Stimulated activated naive B cell treated with anti-CD40 and anti-IgM and Interleukin-4, amounts not matched to agents 10 μg/mL and 1 μg/mL and 100 μg/mL, for 72 hours (primary cell): Measurements from ENCODE around the gene MEMO1.
A peak's percentile ranks its signal among the peaks of the same experiment; 100 is the strongest.
"Not testable (repeated sequence)": the region's sequence is repeated elsewhere in the genome, so short reads cannot be mapped to it uniquely, and the experiment has no call there.

Source experiments
- ATAC-seq, 2 donors: fragments of 150-1000 bp; cut with Tn5 transposase; replicated peaks; 2 replicates each; pipeline ENCODE4 v1.10.0; 2021; ENCODE audit warnings: moderate library complexity in 1 of 2
- DNase-seq: peaks from one replicate; pipeline ENCODE4 v3.0.0; 2021
- H3K27ac Mint-ChIP-seq: one replicate; pipeline ENCODE4 v1.8.0; 2022; ENCODE audit warnings: mild to moderate bottlenecking, mixed read lengths
- H3K27me3 Mint-ChIP-seq, 2 donors: one replicate each; pipeline ENCODE4 v1.8.0; 2022; ENCODE audit warnings: mixed read lengths in 2 of 2
- H3K36me3 Mint-ChIP-seq, 2 donors: one replicate each; pipeline ENCODE4 v1.8.0; 2022; ENCODE audit warnings: mixed read lengths in 2 of 2, mild to moderate bottlenecking in 1 of 2
- H3K4me1 Mint-ChIP-seq, 2 donors: one replicate each; pipeline ENCODE4 v1.8.0; 2022; ENCODE audit warnings: mixed read lengths in 2 of 2, mild to moderate bottlenecking in 1 of 2
- H3K4me3 Mint-ChIP-seq, 2 donors: one replicate each; pipeline ENCODE4 v1.8.0; 2022; ENCODE audit warnings: mild to moderate bottlenecking in 2 of 2, mixed read lengths in 2 of 2, moderate library complexity in 1 of 2
- H3K9me3 Mint-ChIP-seq, 2 donors: one replicate each; pipeline ENCODE4 v1.8.0; 2022; ENCODE audit warnings: mixed read lengths in 2 of 2, mild to moderate bottlenecking in 1 of 2

The MEMO1 gene

GRCh38 chr2:31983762-31984467 lies 26.9 kb downstream of the MEMO1 start:
- no peak for ATAC-seq
- H3K4me1 Mint-ChIP-seq = peaks cover 19 to 39% of the 10 kb centered on the region in 2 donors

GRCh38 chr2:31980674-31981356 lies 30.0 kb downstream of the MEMO1 start:
- Mint-ChIP-seq H3K9me3 (peaks cover 0 to 2% of the 10 kb centered on the region in 2 donors), H3K27ac (peak overlapping the region; percentile 87), H3K36me3 (peaks cover 13 to 21% of the 10 kb centered on the region in 2 donors), H3K27me3 (no peaks in the 10 kb centered on the region), H3K4me1 (peaks cover 18 to 41% of the 10 kb centered on the region in 2 donors), H3K4me3 (peak overlapping the region; percentile 4 to 64)
- peak; percentile 100 for ATAC-seq
- DNase-seq = no peak

More at GRCh38 chr2:31983762-31984467, 26.9 kb downstream of the MEMO1 start:
- no peak for DNase-seq
- H3K27me3 Mint-ChIP-seq = no peaks in the 10 kb centered on the region
- H3K4me3 Mint-ChIP-seq = no peak overlapping the region
- H3K36me3 Mint-ChIP-seq = peaks cover 16 to 19% of the 10 kb centered on the region in 2 donors
- peak overlapping the region; percentile 3 for H3K27ac Mint-ChIP-seq
- H3K9me3 Mint-ChIP-seq = peaks cover 0 to under 1% of the 10 kb centered on the region in 2 donors

GRCh38 chr2:31979956-31980355 lies 30.9 kb downstream of the MEMO1 start:
- Mint-ChIP-seq H3K27ac (no peak overlapping the region), H3K9me3 (peaks cover 0 to 2% of the 10 kb centered on the region in 2 donors), H3K36me3 (peaks cover 13 to 21% of the 10 kb centered on the region in 2 donors), H3K27me3 (no peaks in the 10 kb centered on the region), H3K4me1 (peaks cover 18 to 41% of the 10 kb centered on the region in 2 donors), H3K4me3 (no peak overlapping the region)
- no peak for ATAC-seq
- no peak for DNase-seq

- ATAC-seq = no peak
- peaks cover 18 to 40% of the 10 kb centered on the region in 2 donors for H3K4me1 Mint-ChIP-seq
- H3K9me3 Mint-ChIP-seq = peaks cover 0 to 2% of the 10 kb centered on the region in 2 donors
- H3K27me3 Mint-ChIP-seq = no peaks in the 10 kb centered on the region
- peaks cover 5 to 14% of the 10 kb centered on the region in 2 donors for H3K36me3 Mint-ChIP-seq
- H3K27ac Mint-ChIP-seq = no peak overlapping the region
- DNase-seq = no peak
- H3K4me3 Mint-ChIP-seq = no peak overlapping the region
Measured at GRCh38 chr2:31979018-31979417, 31.8 kb downstream of the MEMO1 start.

GRCh38 chr2:31978436-31978835 lies 32.4 kb downstream of the MEMO1 start:
- H3K4me3 Mint-ChIP-seq = no peak overlapping the region
- H3K4me1 Mint-ChIP-seq = peaks cover 19 to 38% of the 10 kb centered on the region in 2 donors
- peaks cover 3 to 8% of the 10 kb centered on the region in 2 donors for H3K36me3 Mint-ChIP-seq
- peaks cover 0 to 2% of the 10 kb centered on the region in 2 donors for H3K9me3 Mint-ChIP-seq
- H3K27ac Mint-ChIP-seq = no peak overlapping the region
- H3K27me3 Mint-ChIP-seq = no peaks in the 10 kb centered on the region
- ATAC-seq (no peak), DNase-seq (no peak)

- Mint-ChIP-seq H3K4me1 (peaks cover 13 to 36% of the 10 kb centered on the region in 2 donors), H3K9me3 (no peaks in the 10 kb centered on the region), H3K4me3 (no peak overlapping the region), H3K36me3 (peaks cover 3 to 12% of the 10 kb centered on the region in 2 donors), H3K27ac (no peak overlapping the region), H3K27me3 (no peaks in the 10 kb centered on the region)
- no peak for ATAC-seq
- DNase-seq = no peak
Measured at GRCh38 chr2:31973665-31974064, 37.1 kb downstream of the MEMO1 start.

- H3K27ac Mint-ChIP-seq = peak overlapping the region; percentile 76
- no peaks in the 10 kb centered on the region for H3K9me3 Mint-ChIP-seq
- peaks cover 13 to 36% of the 10 kb centered on the region in 2 donors for H3K4me1 Mint-ChIP-seq
- peaks cover 5 to 12% of the 10 kb centered on the region in 2 donors for H3K36me3 Mint-ChIP-seq
- peak; percentile 41 to 47 for ATAC-seq
- H3K4me3 Mint-ChIP-seq = no peak overlapping the region
- DNase-seq = no peak
- no peaks in the 10 kb centered on the region for H3K27me3 Mint-ChIP-seq
Measured at GRCh38 chr2:31972059-31972458, 38.7 kb downstream of the MEMO1 start.

GRCh38 chr2:31969178-31969577 lies 41.6 kb downstream of the MEMO1 start:
- Mint-ChIP-seq H3K27me3 (no peaks in the 10 kb centered on the region), H3K4me1 (peaks cover 23 to 41% of the 10 kb centered on the region in 2 donors), H3K4me3 (no peak overlapping the region), H3K27ac (no peak overlapping the region), H3K36me3 (peaks cover 3 to 18% of the 10 kb centered on the region in 2 donors), H3K9me3 (no peaks in the 10 kb centered on the region)
- ATAC-seq (no peak), DNase-seq (no peak)

GRCh38 chr2:31967790-31968189 lies 43.0 kb downstream of the MEMO1 start:
- no peak overlapping the region for H3K27ac Mint-ChIP-seq
- peaks cover 3 to 20% of the 10 kb centered on the region in 2 donors for H3K36me3 Mint-ChIP-seq
- no peaks in the 10 kb centered on the region for H3K9me3 Mint-ChIP-seq
- peaks cover 24 to 37% of the 10 kb centered on the region in 2 donors for H3K4me1 Mint-ChIP-seq
- no peaks in the 10 kb centered on the region for H3K27me3 Mint-ChIP-seq
- H3K4me3 Mint-ChIP-seq = no peak overlapping the region
- no peak for DNase-seq
- no peak for ATAC-seq

- not testable (repeated sequence) for H3K27ac Mint-ChIP-seq, DNase-seq, H3K9me3 Mint-ChIP-seq, H3K27me3 Mint-ChIP-seq, H3K4me3 Mint-ChIP-seq
- H3K36me3 Mint-ChIP-seq = peaks cover 3 to 17% of the 10 kb centered on the region in 2 donors
- ATAC-seq = peak; percentile 25 to 38
- peaks cover 20 to 38% of the 10 kb centered on the region in 2 donors for H3K4me1 Mint-ChIP-seq
Measured at GRCh38 chr2:31966402-31966801, 44.4 kb downstream of the MEMO1 start.

GRCh38 chr2:31965094-31965493 lies 45.7 kb downstream of the MEMO1 start:
- Mint-ChIP-seq H3K36me3 (peaks cover 5 to 14% of the 10 kb centered on the region in 2 donors), H3K27me3 (no peaks in the 10 kb centered on the region), H3K4me3 (no peak overlapping the region), H3K27ac (no peak overlapping the region), H3K4me1 (peaks cover 21 to 39% of the 10 kb centered on the region in 2 donors), H3K9me3 (no peaks in the 10 kb centered on the region)
- no peak for ATAC-seq
- no peak for DNase-seq

GRCh38 chr2:31962757-31963361 lies 47.9 kb downstream of the MEMO1 start:
- peaks cover 2 to 18% of the 10 kb centered on the region in 2 donors for H3K36me3 Mint-ChIP-seq
- H3K4me3 Mint-ChIP-seq = no peak overlapping the region
- DNase-seq (no peak), ATAC-seq (no peak)
- H3K27me3 Mint-ChIP-seq = no peaks in the 10 kb centered on the region
- peaks cover 35 to 57% of the 10 kb centered on the region in 2 donors for H3K4me1 Mint-ChIP-seq
- no peak overlapping the region for H3K27ac Mint-ChIP-seq
- H3K9me3 Mint-ChIP-seq = no peaks in the 10 kb centered on the region

- DNase-seq (no peak), ATAC-seq (no peak)
- peak overlapping the region in 1 of 2 donors; percentile 16 for H3K4me3 Mint-ChIP-seq
- no peaks in the 10 kb centered on the region for H3K9me3 Mint-ChIP-seq
- H3K36me3 Mint-ChIP-seq = peaks cover 8 to 24% of the 10 kb centered on the region in 2 donors
- peak overlapping the region; percentile 14 for H3K27ac Mint-ChIP-seq
- H3K4me1 Mint-ChIP-seq = peaks cover 31 to 60% of the 10 kb centered on the region in 2 donors
- H3K27me3 Mint-ChIP-seq = no peaks in the 10 kb centered on the region
Measured at GRCh38 chr2:31958140-31958717, 52.6 kb downstream of the MEMO1 start.
